Activated naive CD4-positive, alpha-beta T cell treated with anti-CD3 and anti-CD28 coated beads, Interleukin-2, amount 50 U/mL, for 16 hours (primary cell): ENCODE results near the gene MYD88.
A peak's percentile ranks its signal among the peaks of the same experiment; 100 is the strongest.
"Not testable (repeated sequence)": the region's sequence is repeated elsewhere in the genome, so short reads cannot be mapped to it uniquely, and the experiment has no call there.

ENCODE experiments used
- DNase-seq: peaks from one replicate; pipeline ENCODE4 v3.0.0-alpha.2; 2020

Gene MYD88

GRCh38 chr3:38127611-38128302 is 10.7 kb upstream of the MYD88 start:
- no peak for DNase-seq

- no peak for DNase-seq
Observed at GRCh38 chr3:38128303-38128655, 10.2 kb upstream of the MYD88 start.

- no peak for DNase-seq
Observed at GRCh38 chr3:38129058-38129457, 9.4 kb upstream of the MYD88 start.

GRCh38 chr3:38130631-38131065 is 7.8 kb upstream of the MYD88 start:
- no peak for DNase-seq

GRCh38 chr3:38131621-38132369 is 6.7 kb upstream of the MYD88 start:
- no peak for DNase-seq

- no peak for DNase-seq
Observed at GRCh38 chr3:38133209-38133556, 5.3 kb upstream of the MYD88 start.

GRCh38 chr3:38133557-38134405 is 4.7 kb upstream of the MYD88 start:
- DNase-seq = no peak

- DNase-seq = not testable (repeated sequence)
Observed at GRCh38 chr3:38134517-38135143, 3.8 kb upstream of the MYD88 start.

- DNase-seq = not testable (repeated sequence)
Observed at GRCh38 chr3:38135621-38136277, 2.7 kb upstream of the MYD88 start.

GRCh38 chr3:38136393-38136776 is 2.1 kb upstream of the MYD88 start:
- no peak for DNase-seq

- DNase-seq = peak; percentile 99
Observed at GRCh38 chr3:38136777-38137614, 1.5 kb upstream of the MYD88 start, which contains the start of gene ACAA1. Gene ACAA1 (minus strand): TSS chr3:38137127. CDS start chr3:38137035, 92 bp downstream.

GRCh38 chr3:38137615-38138348 is 679 bp upstream of the MYD88 start:
- peak; percentile 25 for DNase-seq

GRCh38 chr3:38139191-38139590 is 730 bp downstream of the MYD88 start:
- no peak for DNase-seq

GRCh38 chr3:38139652-38140051 is 1.2 kb downstream of the MYD88 start:
- DNase-seq = no peak

- no peak for DNase-seq
Observed at GRCh38 chr3:38140326-38141172, 2.1 kb downstream of the MYD88 start.

GRCh38 chr3:38141173-38141951 is 2.9 kb downstream of the MYD88 start:
- no peak for DNase-seq

- DNase-seq = no peak
Observed at GRCh38 chr3:38141952-38142273, 3.5 kb downstream of the MYD88 start.

- DNase-seq = no peak
Observed at GRCh38 chr3:38142959-38143358, 4.5 kb downstream of the MYD88 start.

- DNase-seq = no peak
Observed at GRCh38 chr3:38143511-38143910, 5.0 kb downstream of the MYD88 start.
